GM10847 (cell line): ENCODE results near the gene PLEKHF1.

Experiments
- POLR2A ChIP-seq: IDR thresholded peaks from 2 replicates; pipeline ENCODE4 v1.6.1; 2011; ENCODE audit not compliant: insufficient read length; ENCODE audit errors: extremely low read depth

The PLEKHF1 gene, protein sequence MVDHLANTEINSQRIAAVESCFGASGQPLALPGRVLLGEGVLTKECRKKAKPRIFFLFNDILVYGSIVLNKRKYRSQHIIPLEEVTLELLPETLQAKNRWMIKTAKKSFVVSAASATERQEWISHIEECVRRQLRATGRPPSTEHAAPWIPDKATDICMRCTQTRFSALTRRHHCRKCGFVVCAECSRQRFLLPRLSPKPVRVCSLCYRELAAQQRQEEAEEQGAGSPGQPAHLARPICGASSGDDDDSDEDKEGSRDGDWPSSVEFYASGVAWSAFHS

DNA sequence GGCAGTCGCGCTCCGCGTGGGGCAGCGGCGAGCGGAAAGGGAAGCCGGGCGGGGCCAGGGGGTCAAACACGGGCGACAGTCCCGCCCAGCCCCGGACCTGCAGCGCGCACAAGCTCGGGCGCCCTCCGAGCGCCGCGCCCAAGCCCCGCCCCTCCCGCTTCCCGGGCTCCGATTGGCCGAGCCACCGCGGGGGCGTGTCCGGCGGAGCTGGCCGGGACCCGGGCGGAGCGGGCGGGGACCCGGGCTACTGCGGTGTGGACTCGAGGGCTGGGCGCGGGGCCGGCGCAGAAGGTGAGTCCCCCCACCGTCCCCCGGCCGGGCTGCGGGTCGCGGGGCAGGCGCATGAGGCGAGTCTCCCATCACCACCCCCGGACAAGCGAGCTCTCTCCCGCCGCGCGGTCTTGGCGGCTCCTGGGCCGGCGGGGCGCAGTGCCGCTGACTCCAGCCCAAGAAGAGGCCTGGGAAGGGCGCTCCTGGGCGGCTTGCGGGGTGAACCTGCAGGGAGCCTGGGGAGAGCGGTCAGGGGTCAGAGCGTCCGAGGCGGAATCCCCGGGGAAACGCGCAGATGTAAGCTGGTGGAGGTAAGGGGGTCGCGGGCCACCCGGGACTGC, at the start of gene PLEKHF1:
Gene PLEKHF1 (plus strand): TSS at position 247 of the 611 bp plus-strand sequence. CDS start 8,379 bp downstream, outside the sequence.
- TF ChIP-seq POLR2A, result no peak

DNA sequence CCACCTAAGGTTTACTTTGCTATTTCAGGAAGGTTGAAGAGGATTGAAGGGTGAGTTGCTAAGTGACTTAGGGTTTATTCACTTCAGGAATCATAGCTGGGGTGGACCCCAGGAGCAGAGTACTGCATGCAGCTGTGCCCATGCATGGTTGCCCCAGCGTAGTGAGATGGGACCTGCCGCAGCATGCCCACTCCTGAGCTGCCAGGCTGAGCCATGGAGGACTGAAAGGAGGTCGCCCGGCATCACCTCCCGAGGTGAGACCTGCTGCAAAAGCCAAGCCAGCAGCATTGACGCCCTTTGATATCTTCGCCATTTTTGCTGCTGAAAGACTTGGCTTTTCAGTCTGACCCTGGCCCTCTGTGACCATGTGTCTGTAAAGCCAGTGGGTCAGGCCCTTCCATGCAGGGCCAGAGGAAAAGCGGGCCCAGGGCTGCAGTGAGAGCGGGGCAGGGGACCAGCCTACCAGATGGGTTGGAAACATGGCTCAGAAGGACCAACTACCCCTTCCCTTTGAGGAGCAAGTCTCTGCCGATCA, 49.3 kb upstream of the PLEKHF1 start:
- TF ChIP-seq POLR2A, result no peak

DNA sequence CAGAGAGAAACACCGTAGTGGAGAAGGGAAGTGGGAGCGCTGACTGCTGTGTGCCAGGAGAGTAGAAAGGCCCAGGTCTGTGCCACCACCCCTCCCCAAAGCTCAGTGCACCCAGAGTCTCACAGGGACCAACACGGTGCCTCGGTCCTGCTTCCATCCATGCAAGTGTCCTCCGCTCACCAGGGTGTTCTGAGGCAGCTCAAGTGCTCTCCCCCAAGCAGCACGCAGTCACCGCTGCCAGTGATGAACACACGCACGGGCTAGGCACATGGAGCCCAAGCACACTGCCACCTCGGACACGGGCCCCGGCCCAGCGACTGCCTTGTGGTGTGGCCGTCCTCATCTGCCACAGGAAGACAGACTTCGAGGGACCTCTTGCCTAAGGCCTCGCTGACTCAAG, 48.7 kb upstream of the PLEKHF1 start:
- no peak for TF ChIP-seq POLR2A

DNA sequence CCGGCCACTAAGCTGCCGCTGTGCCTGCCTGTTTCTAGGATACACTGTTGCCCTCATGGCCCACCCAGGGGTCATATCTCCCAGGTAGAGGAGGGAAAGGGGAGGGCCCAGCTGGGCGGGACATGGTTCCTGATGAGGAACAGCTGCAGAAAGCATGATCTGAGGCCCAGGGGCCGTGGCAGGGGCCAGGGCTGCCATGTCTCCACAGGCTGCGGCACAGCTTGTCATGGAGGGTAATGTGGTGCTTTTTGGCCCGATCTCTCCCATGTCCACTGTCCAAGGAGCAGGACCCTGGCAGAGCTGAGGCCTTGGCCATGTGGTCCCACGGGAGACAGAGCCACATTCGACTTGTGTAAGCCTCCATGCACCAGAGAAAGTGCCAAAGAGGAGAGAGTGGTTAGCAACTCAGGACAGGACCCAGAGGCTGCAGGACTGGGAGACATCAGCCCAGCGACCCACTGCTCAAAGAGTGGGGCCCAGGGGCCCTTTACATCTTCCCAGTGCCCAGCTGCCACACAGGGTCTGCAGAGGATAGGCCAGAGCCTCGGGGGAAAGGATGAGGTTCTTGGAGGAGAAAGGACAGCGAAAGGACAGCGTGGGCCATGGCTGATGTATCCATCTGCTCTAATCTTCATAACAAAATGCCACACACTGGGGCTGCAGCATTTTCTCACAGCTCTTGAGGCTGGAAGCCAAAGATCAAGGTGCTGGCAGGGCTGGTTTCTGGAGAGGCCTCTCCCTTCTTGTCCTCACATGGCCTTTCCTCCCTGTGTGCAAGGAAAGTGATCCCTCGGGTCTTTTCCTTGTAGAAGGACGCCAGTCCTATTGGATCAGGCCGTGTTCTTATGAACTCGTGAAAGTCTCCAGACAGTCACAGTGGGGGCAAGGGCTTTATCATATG, 47.6 kb upstream of the PLEKHF1 start:
- TF ChIP-seq POLR2A, result no peak

DNA sequence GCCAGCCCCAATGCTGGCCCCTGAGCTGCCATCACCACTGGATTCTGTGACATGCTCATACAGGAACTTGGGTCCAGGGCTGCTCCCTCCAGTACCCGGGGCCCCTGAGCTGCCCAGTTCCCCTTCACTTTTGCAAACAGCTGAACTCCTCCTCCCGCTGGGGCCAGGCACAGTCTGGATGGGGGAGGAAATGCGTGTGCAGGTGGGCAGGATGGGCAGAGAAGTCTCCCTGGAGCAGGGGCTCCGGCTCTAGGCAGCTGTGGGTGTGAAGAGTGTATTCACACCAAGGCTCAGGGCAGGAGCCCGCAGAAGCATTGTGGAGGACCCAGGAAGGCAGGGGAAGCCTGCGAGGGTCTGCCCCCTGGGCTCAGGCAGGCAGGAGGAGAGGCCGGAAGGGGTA, 46.8 kb upstream of the PLEKHF1 start:
- no peak for TF ChIP-seq POLR2A

DNA sequence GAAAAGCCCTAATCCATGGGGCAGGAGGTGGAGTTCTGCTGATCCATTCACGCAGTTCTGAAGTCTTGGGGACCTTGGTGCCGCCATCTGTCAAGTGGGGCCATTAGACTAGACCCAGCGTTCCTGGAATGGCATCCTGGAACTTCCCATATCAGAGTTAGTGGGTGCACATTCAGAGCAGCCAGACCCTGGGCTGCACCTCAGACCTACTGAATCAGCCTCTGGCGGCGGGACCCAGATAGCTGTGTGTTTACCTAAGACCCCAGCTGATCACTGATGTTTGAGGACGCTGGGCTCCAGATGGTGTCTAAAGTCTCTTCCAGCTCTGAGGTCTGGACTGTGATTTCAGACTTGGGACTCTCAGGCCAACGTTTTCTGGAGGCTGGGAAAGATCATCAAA, 46.4 kb upstream of the PLEKHF1 start:
- no peak for TF ChIP-seq POLR2A

DNA sequence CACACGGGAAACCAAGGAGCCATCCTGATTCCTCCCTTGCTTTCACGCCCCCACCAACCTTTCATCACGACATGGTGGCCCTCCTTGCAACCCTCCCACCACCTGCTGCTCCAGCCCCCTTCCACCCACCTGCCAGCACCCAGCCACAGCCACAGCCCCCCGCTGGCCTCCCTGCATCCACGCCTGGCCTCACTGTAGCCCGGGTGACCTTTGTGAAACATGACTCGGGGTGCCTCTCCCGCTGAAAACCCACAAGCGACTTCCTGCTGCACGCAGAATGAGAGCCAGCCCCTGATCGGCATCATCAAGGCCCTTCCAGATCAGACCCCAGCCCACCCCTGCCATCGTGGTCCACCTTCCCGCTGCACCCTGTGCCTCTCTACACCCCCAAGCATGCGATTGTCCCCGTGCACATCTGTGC, 44.3 kb upstream of the PLEKHF1 start:
- no peak for TF ChIP-seq POLR2A

DNA sequence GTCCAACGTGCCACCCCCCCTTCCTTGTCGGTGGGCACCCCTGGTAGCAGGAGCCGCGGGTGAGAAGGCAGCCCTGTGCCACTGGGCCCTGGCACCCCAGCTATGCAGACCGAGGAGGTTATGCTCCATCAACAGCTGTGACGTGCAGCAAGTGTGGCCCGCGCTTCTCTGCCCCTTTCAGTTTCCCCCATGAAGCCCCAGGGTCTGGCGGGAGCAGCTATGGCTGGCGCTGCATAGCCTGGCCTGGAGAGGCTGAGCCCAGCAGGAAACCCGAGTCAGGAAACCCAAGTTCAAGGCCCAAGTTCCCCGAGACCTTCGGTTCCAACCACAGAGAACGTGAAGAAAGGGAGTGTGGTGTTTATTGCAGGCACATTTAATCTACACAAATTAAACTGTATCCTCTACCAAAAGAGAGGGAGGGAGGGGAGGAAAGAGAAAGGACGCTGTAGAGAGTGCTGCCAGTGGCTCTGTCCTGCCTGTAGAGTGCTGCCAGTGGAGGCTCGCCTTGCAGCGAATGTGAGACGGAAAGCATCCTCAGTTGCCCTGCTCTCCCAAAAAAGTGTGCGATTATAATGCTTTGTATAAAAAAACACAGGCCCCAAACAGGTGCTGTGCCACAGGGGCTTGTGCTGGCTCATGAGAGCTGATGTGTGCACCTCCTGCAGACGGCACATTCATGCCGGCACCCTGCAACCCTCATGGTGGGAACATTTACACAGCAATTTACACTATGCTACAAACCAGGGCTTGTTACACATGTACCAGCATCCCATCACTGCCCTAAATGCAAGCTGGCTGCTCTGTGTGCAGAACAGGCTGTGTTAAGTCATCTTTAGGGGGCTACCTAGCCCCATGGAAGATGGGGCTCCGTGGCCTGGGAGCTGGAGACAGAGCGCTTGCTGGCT, 42.8 kb upstream of the PLEKHF1 start:
- no peak for TF ChIP-seq POLR2A

DNA sequence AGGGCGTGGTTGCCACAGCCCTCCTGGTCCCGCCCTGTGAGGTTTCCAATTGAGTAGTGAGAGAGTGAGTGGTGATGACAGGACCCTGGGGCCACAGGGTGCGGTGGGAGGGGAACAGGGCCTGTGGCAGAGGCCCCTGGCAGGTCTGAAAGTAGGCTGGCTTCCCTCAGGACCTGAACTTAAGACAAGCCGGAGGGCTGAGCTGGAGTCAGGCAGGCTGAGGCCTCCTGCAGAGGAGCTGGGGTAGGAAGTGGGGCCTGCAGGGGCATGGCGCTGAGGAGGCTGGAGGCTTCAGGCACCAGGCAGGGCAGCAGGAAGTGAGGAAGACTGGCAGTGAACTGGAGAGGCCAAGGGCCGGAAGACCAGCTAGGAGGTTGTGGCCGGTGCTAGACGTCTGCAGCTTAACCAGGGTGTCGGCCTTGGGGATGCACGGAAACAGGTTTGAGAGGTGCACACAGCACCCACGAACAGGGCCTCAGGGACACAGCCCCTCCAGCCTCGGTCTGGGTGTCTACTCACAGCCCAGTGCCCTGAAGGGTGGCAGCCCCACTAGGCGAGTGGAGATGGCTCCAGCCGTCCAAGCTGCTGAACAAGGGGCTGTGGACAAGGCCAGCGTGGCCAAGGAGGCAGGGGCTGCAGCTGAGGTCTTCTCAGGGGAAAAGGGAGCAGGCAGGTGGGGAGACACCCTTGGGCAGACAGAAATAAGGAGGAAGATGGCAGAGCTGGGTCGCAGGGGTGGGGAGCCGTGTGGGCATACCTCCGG, 41.4 kb upstream of the PLEKHF1 start:
- TF ChIP-seq POLR2A, result no peak

DNA sequence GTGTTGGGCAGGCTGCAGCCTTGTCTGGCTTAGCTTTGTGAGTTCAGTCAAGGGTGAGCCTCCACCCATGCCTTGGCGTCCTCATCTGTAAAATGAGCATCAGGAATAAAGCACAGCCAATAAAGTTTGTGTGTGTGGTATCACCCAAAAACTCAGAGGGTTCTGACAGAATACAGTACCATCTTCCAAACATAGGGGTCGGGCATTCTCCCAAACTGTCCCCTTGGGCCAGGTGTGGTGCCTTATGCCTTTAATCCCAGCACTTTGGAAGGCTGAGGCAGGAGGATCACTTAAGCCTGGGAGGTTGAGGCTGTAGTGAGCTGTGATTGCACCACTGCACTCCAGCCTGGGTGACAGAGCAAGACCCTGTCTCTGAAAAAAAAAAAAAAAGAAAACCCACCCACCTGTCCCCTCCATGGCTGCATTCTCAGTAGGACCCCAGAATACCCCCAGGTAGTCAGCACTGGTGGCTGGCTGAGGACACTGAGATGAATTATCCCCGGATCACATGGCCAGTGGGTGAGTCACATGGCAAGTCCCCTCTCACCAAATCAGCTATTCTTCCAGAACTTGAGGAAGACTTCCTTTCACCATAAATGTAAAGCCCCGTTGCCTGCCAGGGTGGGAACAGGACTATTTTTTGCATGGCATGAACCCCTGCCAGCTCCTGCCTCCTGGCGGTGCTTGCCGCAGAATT, 40.6 kb upstream of the PLEKHF1 start:
- TF ChIP-seq POLR2A, result no peak

DNA sequence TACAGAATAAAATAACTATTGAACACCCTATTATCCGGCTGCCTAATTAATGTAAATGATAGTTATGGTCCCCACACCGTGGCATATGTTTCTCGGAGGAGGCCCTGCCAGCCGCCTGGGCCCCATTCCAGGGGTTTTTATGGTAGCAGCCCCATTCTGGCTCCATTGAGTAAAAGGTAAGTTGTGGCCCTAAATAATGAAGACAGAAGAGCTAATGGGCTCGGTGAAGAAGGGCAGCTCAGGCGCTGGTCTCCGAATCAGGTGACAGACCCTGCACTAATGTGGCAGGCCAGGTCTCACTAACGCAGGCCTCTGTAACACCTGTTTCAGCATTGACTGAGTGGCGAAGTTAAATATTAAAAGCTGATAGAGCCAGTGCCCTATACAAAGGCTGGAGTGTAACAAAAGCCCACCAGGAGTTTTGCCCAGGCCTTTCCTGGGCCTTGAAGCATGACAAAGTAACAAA, 40.0 kb upstream of the PLEKHF1 start:
- no peak for TF ChIP-seq POLR2A

DNA sequence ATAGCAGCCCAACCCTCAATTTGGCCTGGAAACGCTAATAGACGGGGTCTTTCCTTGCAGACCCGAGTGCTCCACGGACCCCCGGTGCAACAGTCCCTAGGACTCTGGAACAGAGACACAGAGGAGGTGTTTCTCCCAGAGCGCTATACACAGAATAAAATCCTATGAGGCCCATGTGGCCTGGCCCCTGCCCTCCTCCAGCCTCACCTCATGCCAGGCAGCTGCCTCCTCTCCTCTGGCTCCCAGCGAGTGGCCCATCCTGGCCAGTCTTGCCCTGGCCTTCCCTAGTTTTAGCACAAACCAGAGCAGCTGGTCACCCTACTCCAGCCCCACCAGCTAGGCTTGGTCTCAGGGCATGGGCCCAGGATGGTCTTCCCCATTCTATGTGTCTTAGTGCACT, 38.9 kb upstream of the PLEKHF1 start:
- no peak for TF ChIP-seq POLR2A

DNA sequence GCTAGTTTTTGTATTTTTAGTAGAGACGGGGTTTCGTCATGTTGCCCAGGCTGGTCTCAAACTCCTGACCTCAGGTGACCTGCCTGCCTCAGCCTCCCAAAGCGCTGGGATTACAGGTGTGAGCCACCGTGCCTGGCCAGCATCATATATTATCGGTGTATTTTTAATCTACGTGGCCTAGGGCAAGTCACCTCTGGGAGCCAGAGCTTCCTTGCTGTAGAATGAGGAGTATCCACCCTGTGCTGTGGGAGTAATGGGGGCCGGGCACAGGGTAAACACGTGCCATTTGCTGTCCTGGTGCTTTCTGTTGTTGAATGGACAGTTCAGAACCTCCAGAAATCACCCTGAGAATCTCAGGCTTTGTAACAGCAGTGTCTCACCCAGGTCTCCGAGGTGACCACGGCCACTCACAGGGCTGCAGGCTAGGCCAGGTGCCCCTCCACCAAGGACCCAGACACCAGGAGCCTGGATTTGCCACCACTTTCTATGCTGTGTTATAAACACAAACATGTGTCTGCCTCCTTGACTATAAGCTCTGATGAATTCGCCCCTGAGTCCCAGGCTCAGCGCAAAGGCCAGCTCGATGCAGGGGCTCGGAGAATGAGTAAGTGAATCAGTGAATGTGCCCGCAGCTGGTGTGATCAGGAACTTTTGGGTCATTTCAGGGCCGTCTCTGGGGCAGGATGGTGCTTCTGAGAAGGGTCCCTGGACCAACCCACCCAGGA, 36.4 kb upstream of the PLEKHF1 start:
- TF ChIP-seq POLR2A, result no peak
